ENCODE results near the gene R3HDM1.

- TF ChIP-seq CTCF (IDR thresholded peaks at IDR 0.05) (no peak), ZFP36 (IDR thresholded peaks at IDR 0.05; ENCODE audit: borderline replicate concordance, partially characterized antibody) (no peak), RAD21 (conservative IDR thresholded peaks at IDR 0.05 in 1 of 2, IDR thresholded peaks at IDR 0.05 in 1 of 2) (no peak), HDAC2 (IDR thresholded peaks at IDR 0.05) (no peak), BHLHE40 (IDR thresholded peaks at IDR 0.05; ENCODE audit: low read depth, low read length) (no peak), EP300 (IDR thresholded peaks at IDR 0.05) (no peak), CHD4 (IDR thresholded peaks at IDR 0.05; ENCODE audit: borderline replicate concordance) (no peak), POLR2A (IDR thresholded peaks at IDR 0.05; ENCODE audit: low read length) (no peak), HOXB13 (CRISPR knock-in tag; IDR thresholded peaks at IDR 0.05; ENCODE audit: low read depth) (no peak)
Observed at GRCh38 chr2:135732561-135732960, 201.3 kb downstream of the R3HDM1 start.

All from A549 (cell line).